ENCODE results near the gene ARV1.

- TF ChIP-seq, protein P1, sequence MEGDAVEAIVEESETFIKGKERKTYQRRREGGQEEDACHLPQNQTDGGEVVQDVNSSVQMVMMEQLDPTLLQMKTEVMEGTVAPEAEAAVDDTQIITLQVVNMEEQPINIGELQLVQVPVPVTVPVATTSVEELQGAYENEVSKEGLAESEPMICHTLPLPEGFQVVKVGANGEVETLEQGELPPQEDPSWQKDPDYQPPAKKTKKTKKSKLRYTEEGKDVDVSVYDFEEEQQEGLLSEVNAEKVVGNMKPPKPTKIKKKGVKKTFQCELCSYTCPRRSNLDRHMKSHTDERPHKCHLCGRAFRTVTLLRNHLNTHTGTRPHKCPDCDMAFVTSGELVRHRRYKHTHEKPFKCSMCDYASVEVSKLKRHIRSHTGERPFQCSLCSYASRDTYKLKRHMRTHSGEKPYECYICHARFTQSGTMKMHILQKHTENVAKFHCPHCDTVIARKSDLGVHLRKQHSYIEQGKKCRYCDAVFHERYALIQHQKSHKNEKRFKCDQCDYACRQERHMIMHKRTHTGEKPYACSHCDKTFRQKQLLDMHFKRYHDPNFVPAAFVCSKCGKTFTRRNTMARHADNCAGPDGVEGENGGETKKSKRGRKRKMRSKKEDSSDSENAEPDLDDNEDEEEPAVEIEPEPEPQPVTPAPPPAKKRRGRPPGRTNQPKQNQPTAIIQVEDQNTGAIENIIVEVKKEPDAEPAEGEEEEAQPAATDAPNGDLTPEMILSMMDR (IDR thresholded peaks at IDR 0.05; ENCODE audit: low read depth, low read length): no peak
- TF ChIP-seq POLR2A (IDR thresholded peaks at IDR 0.05; ENCODE audit: extremely low read depth, insufficient read length) (no peak), MAX (IDR thresholded peaks at IDR 0.05; ENCODE audit: low read depth, low read length) (no peak)
These were observed 42.4 kb upstream of the ARV1 start for GRCh38 chr1:230936475-230936874.
